Tibial artery (tissue), 4 donors: ENCODE results near the gene NOG.

Source experiments
- DNase-seq, 2 donors: peaks; one replicate each; pipeline ENCODE4 v3.0.0-alpha.2; 2019
- H3K27ac ChIP-seq, 2 donors: fragments of 200-600 bp; sonication (generic) in 1 of 2; 1 replicate in 1 of 2; 2 replicates in 1 of 2; pipeline ENCODE4 v1.5.1; 2018 to 2019; ENCODE audit warnings: mild to moderate bottlenecking in 1 of 2
- H3K27me3 ChIP-seq, 2 donors: fragments of 200-600 bp; sonication (generic) in 1 of 2; one replicate each; pipeline versions ENCODE4 v1.5.1 to v1.6.0; 2016 to 2019
- H3K36me3 ChIP-seq, 3 donors: fragments of 200-600 bp; sonication (generic) in 2 of 3; one replicate each; pipeline ENCODE4 v1.5.1; 2016 to 2019; ENCODE audit warnings: mild to moderate bottlenecking in 2 of 3
- H3K4me1 ChIP-seq, 4 donors: fragments of 200-600 bp; sonication (generic) in 2 of 4; 1 replicate in 3 of 4; 2 replicates in 1 of 4; pipeline ENCODE4 v1.5.1; 2016 to 2019
- H3K4me3 ChIP-seq, 2 donors: fragments of 200-600 bp; sonication (generic) in 1 of 2; 1 replicate in 1 of 2; 2 replicates in 1 of 2; pipeline ENCODE4 v1.5.1; 2018 to 2019; ENCODE audit warnings: mild to moderate bottlenecking in 2 of 2
- H3K9me3 ChIP-seq, 3 donors: fragments of 200-600 bp; sonication (generic) in 1 of 3; one replicate each; pipeline ENCODE4 v1.5.1; 2016 to 2019
- intact Hi-C: fragments of 100-400 bp; cut with DNase I; formaldehyde crosslinking; loops from one replicate; pipeline ENCODE4 v1.15.0; 2023; ENCODE audit warnings: low total_unique reads
- TF ChIP-seq, protein P1 (sequence below), 2 experiments: fragments of 200-600 bp in 1 of 2; fragments of 450-650 bp in 1 of 2; IDR thresholded peaks; one replicate each; pipeline ENCODE4 v1.5.1; 2017 to 2019; ENCODE audit warnings: antibody characterized with exemption in 2 of 2, mild to moderate bottlenecking in 1 of 2, moderate library complexity in 1 of 2

The NOG gene

DNA sequence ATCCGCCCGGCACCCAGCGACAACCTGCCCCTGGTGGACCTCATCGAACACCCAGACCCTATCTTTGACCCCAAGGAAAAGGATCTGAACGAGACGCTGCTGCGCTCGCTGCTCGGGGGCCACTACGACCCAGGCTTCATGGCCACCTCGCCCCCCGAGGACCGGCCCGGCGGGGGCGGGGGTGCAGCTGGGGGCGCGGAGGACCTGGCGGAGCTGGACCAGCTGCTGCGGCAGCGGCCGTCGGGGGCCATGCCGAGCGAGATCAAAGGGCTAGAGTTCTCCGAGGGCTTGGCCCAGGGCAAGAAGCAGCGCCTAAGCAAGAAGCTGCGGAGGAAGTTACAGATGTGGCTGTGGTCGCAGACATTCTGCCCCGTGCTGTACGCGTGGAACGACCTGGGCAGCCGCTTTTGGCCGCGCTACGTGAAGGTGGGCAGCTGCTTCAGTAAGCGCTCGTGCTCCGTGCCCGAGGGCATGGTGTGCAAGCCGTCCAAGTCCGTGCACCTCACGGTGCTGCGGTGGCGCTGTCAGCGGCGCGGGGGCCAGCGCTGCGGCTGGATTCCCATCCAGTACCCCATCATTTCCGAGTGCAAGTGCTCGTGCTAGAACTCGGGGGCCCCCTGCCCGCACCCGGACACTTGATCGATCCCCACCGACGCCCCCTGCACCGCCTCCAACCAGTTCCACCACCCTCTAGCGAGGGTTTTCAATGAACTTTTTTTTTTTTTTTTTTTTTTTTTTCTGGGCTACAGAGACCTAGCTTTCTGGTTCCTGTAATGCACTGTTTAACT lies 1.0 kb downstream of the NOG start:
- Histone ChIP-seq H3K36me3 (no peaks in the 10 kb centered on the region), H3K9me3 (no peaks in the 10 kb centered on the region), H3K4me1 (peaks cover 4 to 56% (median 48%) of the 10 kb centered on the region in 4 donors), H3K4me3 (peak overlapping the region; percentile 48 to 62), H3K27ac (peak overlapping the region; percentile 22 to 34), H3K27me3 (peaks cover 0 to 47% of the 10 kb centered on the region in 2 donors)
- TF ChIP-seq, protein P1, sequence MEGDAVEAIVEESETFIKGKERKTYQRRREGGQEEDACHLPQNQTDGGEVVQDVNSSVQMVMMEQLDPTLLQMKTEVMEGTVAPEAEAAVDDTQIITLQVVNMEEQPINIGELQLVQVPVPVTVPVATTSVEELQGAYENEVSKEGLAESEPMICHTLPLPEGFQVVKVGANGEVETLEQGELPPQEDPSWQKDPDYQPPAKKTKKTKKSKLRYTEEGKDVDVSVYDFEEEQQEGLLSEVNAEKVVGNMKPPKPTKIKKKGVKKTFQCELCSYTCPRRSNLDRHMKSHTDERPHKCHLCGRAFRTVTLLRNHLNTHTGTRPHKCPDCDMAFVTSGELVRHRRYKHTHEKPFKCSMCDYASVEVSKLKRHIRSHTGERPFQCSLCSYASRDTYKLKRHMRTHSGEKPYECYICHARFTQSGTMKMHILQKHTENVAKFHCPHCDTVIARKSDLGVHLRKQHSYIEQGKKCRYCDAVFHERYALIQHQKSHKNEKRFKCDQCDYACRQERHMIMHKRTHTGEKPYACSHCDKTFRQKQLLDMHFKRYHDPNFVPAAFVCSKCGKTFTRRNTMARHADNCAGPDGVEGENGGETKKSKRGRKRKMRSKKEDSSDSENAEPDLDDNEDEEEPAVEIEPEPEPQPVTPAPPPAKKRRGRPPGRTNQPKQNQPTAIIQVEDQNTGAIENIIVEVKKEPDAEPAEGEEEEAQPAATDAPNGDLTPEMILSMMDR (IDR thresholded peaks at IDR 0.05), result no peak
- intact Hi-C loops, result no loop called here
- DNase-seq, result no peak

DNA sequence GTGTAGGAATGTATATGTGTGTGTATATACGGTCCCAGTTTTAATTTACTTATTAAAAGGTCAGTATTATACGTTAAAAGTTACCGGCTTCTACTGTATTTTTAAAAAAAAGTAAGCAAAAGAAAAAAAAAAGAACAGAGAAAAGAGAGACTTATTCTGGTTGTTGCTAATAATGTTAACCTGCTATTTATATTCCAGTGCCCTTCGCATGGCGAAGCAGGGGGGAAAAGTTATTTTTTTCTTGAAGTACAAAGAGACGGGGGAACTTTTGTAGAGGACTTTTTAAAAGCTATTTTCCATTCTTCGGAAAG lies 1.6 kb downstream of the NOG start:
- H3K4me3 ChIP-seq, result no peak overlapping the region
- TF ChIP-seq, protein P1 (IDR thresholded peaks at IDR 0.05), result no peak
- H3K27me3 ChIP-seq, result peaks cover 0 to 47% of the 10 kb centered on the region in 2 donors
- no peak overlapping the region for H3K27ac ChIP-seq
- peaks cover 4 to 56% (median 48%) of the 10 kb centered on the region in 4 donors for H3K4me1 ChIP-seq
- intact Hi-C loops, result no loop called here
- H3K9me3 ChIP-seq, result no peaks in the 10 kb centered on the region
- DNase-seq, result no peak
- no peaks in the 10 kb centered on the region for H3K36me3 ChIP-seq

DNA sequence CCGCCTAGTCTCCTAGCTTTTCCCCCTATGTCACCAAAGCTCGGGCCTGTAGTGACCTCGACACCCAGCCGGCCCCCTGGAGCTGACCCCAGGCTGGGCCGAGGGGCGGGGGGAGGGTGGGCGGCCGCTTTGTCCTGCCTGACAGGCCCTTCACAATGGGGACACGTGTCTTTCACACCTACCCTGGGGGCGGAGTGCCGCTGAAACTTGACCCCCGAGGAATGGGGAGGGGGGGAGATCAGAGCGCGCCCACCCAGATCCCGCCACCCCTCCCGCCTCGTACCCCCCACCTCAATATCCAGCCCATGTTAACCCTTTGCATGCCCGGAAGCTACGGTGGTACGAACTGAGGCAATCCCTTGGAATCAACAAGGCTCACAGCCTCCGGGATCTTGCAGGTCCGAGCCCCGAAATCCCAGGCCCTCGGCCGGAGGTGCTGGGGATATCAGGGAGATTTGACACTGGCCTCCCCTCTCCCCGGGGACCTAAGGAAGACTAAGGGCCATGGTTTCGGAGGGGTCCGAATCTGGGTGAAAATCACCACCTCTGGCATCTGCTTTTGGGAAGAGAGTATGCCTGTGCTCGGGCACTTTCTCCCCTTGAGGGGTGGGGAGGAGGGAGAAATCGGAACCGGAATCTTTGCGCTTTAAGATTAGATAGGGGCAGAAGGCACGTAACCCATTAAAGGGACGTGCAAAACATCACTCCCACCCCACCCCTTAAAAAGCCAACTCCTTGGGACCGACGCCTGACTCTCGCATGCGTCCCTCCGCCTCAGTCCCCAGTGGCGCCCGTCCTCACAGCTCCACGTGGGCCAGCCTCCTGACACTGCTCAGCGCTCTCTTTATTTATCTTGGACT lies 2.6 kb downstream of the NOG start:
- TF ChIP-seq, protein P1 (IDR thresholded peaks at IDR 0.05), result no peak
- Histone ChIP-seq H3K4me1 (peaks cover 4 to 56% (median 48%) of the 10 kb centered on the region in 4 donors), H3K4me3 (peak overlapping the region; percentile 20 to 38), H3K27me3 (peaks cover 0 to 55% of the 10 kb centered on the region in 2 donors), H3K36me3 (no peaks in the 10 kb centered on the region), H3K27ac (no peak overlapping the region), H3K9me3 (no peaks in the 10 kb centered on the region)
- intact Hi-C loops, result no loop called here
- peak in 1 of 2 donors; percentile 36 for DNase-seq

DNA sequence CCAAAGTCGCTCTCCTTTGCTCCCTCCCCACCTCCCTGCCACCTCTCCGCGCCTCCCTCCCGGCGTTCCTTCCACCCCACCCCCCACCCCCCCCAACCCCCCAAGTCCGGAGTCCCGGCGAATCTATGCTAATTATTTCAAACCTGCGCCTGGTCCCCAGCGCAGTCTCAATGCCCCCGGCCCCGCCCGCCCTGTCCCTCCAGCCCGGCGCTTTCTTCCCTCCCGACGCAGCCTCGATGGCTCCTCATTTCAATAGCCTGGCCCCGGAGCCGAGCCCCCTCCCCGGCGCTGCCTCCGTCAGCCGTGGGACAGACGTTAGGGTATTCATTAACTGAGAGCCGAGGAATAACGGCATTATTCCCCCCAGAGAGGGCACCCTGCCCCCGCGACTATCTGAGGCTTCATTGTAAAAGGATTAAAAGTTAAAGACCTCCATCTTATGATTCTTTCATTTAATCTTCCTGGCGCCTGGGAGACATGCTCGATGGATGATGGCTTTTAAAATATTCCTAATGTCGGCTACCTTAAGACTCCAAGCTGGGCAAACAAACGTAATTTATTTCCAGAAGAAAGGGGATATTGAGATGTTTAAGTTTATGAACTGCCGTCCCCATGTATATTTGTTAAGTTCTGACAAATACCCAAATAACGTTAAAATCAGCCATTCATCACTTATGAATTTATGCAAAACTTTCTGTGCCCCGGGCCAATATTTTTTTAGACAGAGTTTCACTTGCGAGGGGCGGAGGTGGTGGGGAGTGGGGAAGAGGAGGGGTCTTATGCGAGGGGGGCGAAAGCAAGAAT lies 3.4 kb downstream of the NOG start:
- Histone ChIP-seq H3K36me3 (no peaks in the 10 kb centered on the region), H3K4me1 (peaks cover 4 to 56% (median 48%) of the 10 kb centered on the region in 4 donors), H3K9me3 (no peaks in the 10 kb centered on the region), H3K27ac (no peak overlapping the region), H3K4me3 (peak overlapping the region; percentile 20 to 38), H3K27me3 (peaks cover 0 to 56% of the 10 kb centered on the region in 2 donors)
- intact Hi-C loops, result no loop called here
- TF ChIP-seq, protein P1 (IDR thresholded peaks at IDR 0.05), result no peak
- no peak for DNase-seq

DNA sequence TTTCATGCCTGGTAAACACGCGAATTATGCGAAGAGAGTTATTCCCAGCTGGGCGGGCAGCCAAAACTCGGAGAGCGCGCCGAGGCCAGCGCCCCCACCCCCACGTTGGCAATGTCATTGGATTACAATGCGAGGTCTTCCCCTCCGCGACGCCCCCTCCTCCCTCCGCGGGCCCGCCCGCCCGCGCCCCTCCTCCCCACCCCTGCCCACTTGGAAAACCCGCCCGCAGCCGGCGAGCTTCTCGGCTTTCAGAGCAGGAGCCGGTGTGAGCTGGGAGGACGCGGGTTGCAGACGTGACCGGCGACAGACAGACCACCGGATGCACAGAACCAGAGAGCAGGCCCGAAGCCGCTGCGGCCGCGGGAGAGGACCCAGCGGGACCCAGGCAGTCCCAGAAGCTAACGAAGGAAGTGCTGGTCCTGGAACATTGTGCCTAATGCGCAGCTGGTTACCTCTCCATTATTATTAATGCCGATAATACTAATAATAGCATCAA lies 4.0 kb downstream of the NOG start:
- H3K4me3 ChIP-seq, result peak overlapping the region; percentile 20 to 38
- peaks cover 0 to 57% of the 10 kb centered on the region in 2 donors for H3K27me3 ChIP-seq
- H3K4me1 ChIP-seq, result peaks cover 4 to 52% (median 48%) of the 10 kb centered on the region in 4 donors
- H3K27ac ChIP-seq, result no peak overlapping the region
- TF ChIP-seq, protein P1 (IDR thresholded peaks at IDR 0.05), result no peak
- no peak for DNase-seq
- intact Hi-C loops, result no loop called here
- H3K36me3 ChIP-seq, result no peaks in the 10 kb centered on the region
- no peaks in the 10 kb centered on the region for H3K9me3 ChIP-seq
